Measurements from ENCODE around the gene TIMM29. TPM values are rescaled to one million over a fixed set of nuclear protein-coding genes. Genes with fewer than 3 reads are reported as not detected.
A peak's percentile ranks its signal among the peaks of the same experiment; 100 is the strongest.

Gene TIMM29
- 10 to 100 TPM; 20.7 to 21.4 TPM for total RNA-seq

GRCh38 chr19:10928563-10929401 lies at the start of gene TIMM29, which contains the start of gene YIPF2:
Gene TIMM29 (plus strand): TSS chr19:10928811. CDS start chr19:10928823, 12 bp downstream.
Gene YIPF2 (minus strand): TSS chr19:10928639. CDS start chr19:10928410, 229 bp downstream.
- Mint-ChIP-seq H3K4me1 (peaks cover 5% of the 10 kb centered on the region), H3K4me3 (peak within 1 kb of the TSS; percentile 85), H3K27ac (peak within 1 kb of the TSS; percentile 88), H3K36me3 (ENCODE audit: low read depth) (peaks cover 47% of the 10 kb centered on the region), H3K27me3 (no peaks in the 10 kb centered on the region), H3K9me3 (no peaks in the 10 kb centered on the region)
- ATAC-seq (replicated peaks) = peak; percentile 96

- Mint-ChIP-seq H3K27me3 (no peaks in the 10 kb centered on the region), H3K4me1 (peaks cover 17% of the 10 kb centered on the region), H3K4me3 (no peak overlapping the region), H3K36me3 (ENCODE audit: low read depth) (no peaks in the 10 kb centered on the region), H3K27ac (no peak overlapping the region), H3K9me3 (no peaks in the 10 kb centered on the region)
- ATAC-seq (replicated peaks) = no peak
Observed at GRCh38 chr19:10881403-10882107, 47.1 kb upstream of the TIMM29 start.

- no peak overlapping the region for H3K27ac Mint-ChIP-seq
- no peaks in the 10 kb centered on the region for H3K27me3 Mint-ChIP-seq
- no peak overlapping the region for H3K4me3 Mint-ChIP-seq
- H3K36me3 Mint-ChIP-seq (ENCODE audit: low read depth) = no peaks in the 10 kb centered on the region
- no peak for ATAC-seq (replicated peaks)
- H3K9me3 Mint-ChIP-seq = no peaks in the 10 kb centered on the region
- peaks cover 12% of the 10 kb centered on the region for H3K4me1 Mint-ChIP-seq
Observed at GRCh38 chr19:10882108-10882457, 46.5 kb upstream of the TIMM29 start.

GRCh38 chr19:10884274-10884673 lies 44.3 kb upstream of the TIMM29 start:
- Mint-ChIP-seq H3K9me3 (no peaks in the 10 kb centered on the region), H3K36me3 (ENCODE audit: low read depth) (no peaks in the 10 kb centered on the region), H3K27ac (no peak overlapping the region), H3K4me3 (no peak overlapping the region), H3K27me3 (no peaks in the 10 kb centered on the region), H3K4me1 (peaks cover 2% of the 10 kb centered on the region)
- no peak for ATAC-seq (replicated peaks)

- no peak overlapping the region for H3K4me3 Mint-ChIP-seq
- H3K27me3 Mint-ChIP-seq = no peaks in the 10 kb centered on the region
- no peak for ATAC-seq (replicated peaks)
- no peaks in the 10 kb centered on the region for H3K9me3 Mint-ChIP-seq
- H3K36me3 Mint-ChIP-seq (ENCODE audit: low read depth) = no peaks in the 10 kb centered on the region
- no peak overlapping the region for H3K27ac Mint-ChIP-seq
- no peaks in the 10 kb centered on the region for H3K4me1 Mint-ChIP-seq
Observed at GRCh38 chr19:10885201-10886169, 43.1 kb upstream of the TIMM29 start.

GRCh38 chr19:10887616-10888367 lies 40.8 kb upstream of the TIMM29 start:
- peak overlapping the region; percentile 33 for H3K27ac Mint-ChIP-seq
- H3K9me3 Mint-ChIP-seq = no peaks in the 10 kb centered on the region
- H3K27me3 Mint-ChIP-seq = no peaks in the 10 kb centered on the region
- no peaks in the 10 kb centered on the region for H3K36me3 Mint-ChIP-seq (ENCODE audit: low read depth)
- H3K4me1 Mint-ChIP-seq = no peaks in the 10 kb centered on the region
- H3K4me3 Mint-ChIP-seq = no peak overlapping the region
- no peak for ATAC-seq (replicated peaks)

GRCh38 chr19:10888421-10888866 lies 40.2 kb upstream of the TIMM29 start:
- Mint-ChIP-seq H3K27ac (no peak overlapping the region), H3K9me3 (no peaks in the 10 kb centered on the region), H3K4me3 (no peak overlapping the region), H3K4me1 (no peaks in the 10 kb centered on the region), H3K36me3 (ENCODE audit: low read depth) (no peaks in the 10 kb centered on the region), H3K27me3 (no peaks in the 10 kb centered on the region)
- ATAC-seq (replicated peaks) = no peak

- H3K27ac Mint-ChIP-seq = no peak overlapping the region
- no peaks in the 10 kb centered on the region for H3K27me3 Mint-ChIP-seq
- no peaks in the 10 kb centered on the region for H3K4me1 Mint-ChIP-seq
- no peaks in the 10 kb centered on the region for H3K36me3 Mint-ChIP-seq (ENCODE audit: low read depth)
- H3K4me3 Mint-ChIP-seq = no peak overlapping the region
- H3K9me3 Mint-ChIP-seq = no peaks in the 10 kb centered on the region
- no peak for ATAC-seq (replicated peaks)
Observed at GRCh38 chr19:10889880-10890279, 38.7 kb upstream of the TIMM29 start.

GRCh38 chr19:10891405-10892086 lies 37.1 kb upstream of the TIMM29 start:
- H3K27ac Mint-ChIP-seq = no peak overlapping the region
- ATAC-seq (replicated peaks) = no peak
- H3K4me3 Mint-ChIP-seq = no peak overlapping the region

GRCh38 chr19:10892256-10892655 lies 36.4 kb upstream of the TIMM29 start:
- peaks cover 9% of the 10 kb centered on the region for H3K4me1 Mint-ChIP-seq
- H3K27ac Mint-ChIP-seq = no peak overlapping the region
- no peak for ATAC-seq (replicated peaks)
- no peak overlapping the region for H3K4me3 Mint-ChIP-seq
- no peaks in the 10 kb centered on the region for H3K9me3 Mint-ChIP-seq
- H3K27me3 Mint-ChIP-seq = no peaks in the 10 kb centered on the region
- H3K36me3 Mint-ChIP-seq (ENCODE audit: low read depth) = no peaks in the 10 kb centered on the region

More at GRCh38 chr19:10891405-10892086, 37.1 kb upstream of the TIMM29 start:
- Mint-ChIP-seq H3K9me3 (no peaks in the 10 kb centered on the region), H3K36me3 (ENCODE audit: low read depth) (no peaks in the 10 kb centered on the region), H3K27me3 (no peaks in the 10 kb centered on the region), H3K4me1 (peaks cover 3% of the 10 kb centered on the region)

- H3K27me3 Mint-ChIP-seq = no peaks in the 10 kb centered on the region
- no peaks in the 10 kb centered on the region for H3K9me3 Mint-ChIP-seq
- H3K4me3 Mint-ChIP-seq = no peak overlapping the region
- H3K27ac Mint-ChIP-seq = no peak overlapping the region
- no peaks in the 10 kb centered on the region for H3K36me3 Mint-ChIP-seq (ENCODE audit: low read depth)
- H3K4me1 Mint-ChIP-seq = peaks cover 9% of the 10 kb centered on the region
- no peak for ATAC-seq (replicated peaks)
Observed at GRCh38 chr19:10894911-10895213, 33.7 kb upstream of the TIMM29 start.

GRCh38 chr19:10895363-10895762 lies 33.2 kb upstream of the TIMM29 start:
- Mint-ChIP-seq H3K9me3 (no peaks in the 10 kb centered on the region), H3K36me3 (ENCODE audit: low read depth) (no peaks in the 10 kb centered on the region), H3K4me3 (no peak overlapping the region), H3K4me1 (peaks cover 13% of the 10 kb centered on the region), H3K27ac (no peak overlapping the region), H3K27me3 (no peaks in the 10 kb centered on the region)
- no peak for ATAC-seq (replicated peaks)

- H3K27me3 Mint-ChIP-seq = no peaks in the 10 kb centered on the region
- peaks cover 13% of the 10 kb centered on the region for H3K4me1 Mint-ChIP-seq
- H3K36me3 Mint-ChIP-seq (ENCODE audit: low read depth) = no peaks in the 10 kb centered on the region
- ATAC-seq (replicated peaks) = no peak
- H3K9me3 Mint-ChIP-seq = no peaks in the 10 kb centered on the region
- H3K4me3 Mint-ChIP-seq = no peak overlapping the region
- peak overlapping the region; percentile 78 for H3K27ac Mint-ChIP-seq
Observed at GRCh38 chr19:10895920-10896319, 32.7 kb upstream of the TIMM29 start.
